ENCODE data around the gene LAMA4.

The LAMA4 gene

DNA sequence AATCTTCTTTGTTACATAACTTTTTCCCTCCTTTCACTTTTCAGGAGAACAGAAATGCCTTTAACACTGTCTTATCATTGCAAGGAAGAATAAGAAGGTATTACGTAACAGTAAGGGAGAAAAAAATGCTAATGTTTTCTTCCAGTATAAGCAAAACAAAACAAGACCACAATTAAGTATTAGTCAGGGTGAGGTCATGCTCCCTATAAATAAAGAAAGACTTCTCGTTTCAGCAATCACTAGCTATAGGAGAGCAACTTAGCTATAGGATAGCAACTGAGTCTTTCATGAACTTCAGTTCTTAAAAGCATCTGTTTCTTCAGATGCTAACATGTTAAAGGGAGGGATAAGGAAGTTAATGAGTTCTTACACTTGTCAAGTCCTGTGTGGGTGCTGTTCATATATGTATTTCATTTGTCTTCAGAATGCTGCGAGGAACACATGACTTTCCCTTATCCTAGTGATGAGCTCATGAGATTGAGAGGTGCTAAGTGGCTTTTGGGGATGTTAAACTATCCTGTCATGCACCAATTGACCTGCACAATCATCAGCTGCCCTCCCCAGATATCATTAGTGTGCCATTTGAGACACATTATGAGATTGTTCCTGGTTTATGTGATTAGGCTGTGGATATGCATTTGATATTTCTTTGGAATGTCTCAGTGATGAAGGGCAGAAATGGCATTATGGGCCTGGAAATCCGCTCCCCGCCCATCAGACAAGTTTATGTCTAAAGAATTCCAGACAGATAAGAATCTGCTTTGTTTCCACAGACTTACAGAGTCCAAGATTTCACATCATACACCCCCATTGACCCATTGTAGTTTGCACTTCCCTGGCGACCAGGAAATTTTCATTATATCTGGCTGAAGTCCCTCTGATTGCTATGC is 37.5 kb downstream of the LAMA4 start:
- ChIA-PET POLR2A (interaction anchor here (0.6 kb wide), 1 partner anchor 16 kb away, joined by 3 read pairs; no protein-coding TSS in a partner anchor), CTCF (interaction anchor here (1.5 kb wide), 1 partner anchor 37 kb away, joined by 4 read pairs; no protein-coding TSS in a partner anchor)
- peak; percentile 63 for DNase-seq (ENCODE audit: low read depth, low spot score)
- no peak overlapping the region for H3K4me3 ChIP-seq (ENCODE audit: low read depth, low read length)
- TF ChIP-seq CTCF (IDR thresholded peaks at IDR 0.05; ENCODE audit: insufficient read depth, low read length, missing control alignments): no peak

DNA sequence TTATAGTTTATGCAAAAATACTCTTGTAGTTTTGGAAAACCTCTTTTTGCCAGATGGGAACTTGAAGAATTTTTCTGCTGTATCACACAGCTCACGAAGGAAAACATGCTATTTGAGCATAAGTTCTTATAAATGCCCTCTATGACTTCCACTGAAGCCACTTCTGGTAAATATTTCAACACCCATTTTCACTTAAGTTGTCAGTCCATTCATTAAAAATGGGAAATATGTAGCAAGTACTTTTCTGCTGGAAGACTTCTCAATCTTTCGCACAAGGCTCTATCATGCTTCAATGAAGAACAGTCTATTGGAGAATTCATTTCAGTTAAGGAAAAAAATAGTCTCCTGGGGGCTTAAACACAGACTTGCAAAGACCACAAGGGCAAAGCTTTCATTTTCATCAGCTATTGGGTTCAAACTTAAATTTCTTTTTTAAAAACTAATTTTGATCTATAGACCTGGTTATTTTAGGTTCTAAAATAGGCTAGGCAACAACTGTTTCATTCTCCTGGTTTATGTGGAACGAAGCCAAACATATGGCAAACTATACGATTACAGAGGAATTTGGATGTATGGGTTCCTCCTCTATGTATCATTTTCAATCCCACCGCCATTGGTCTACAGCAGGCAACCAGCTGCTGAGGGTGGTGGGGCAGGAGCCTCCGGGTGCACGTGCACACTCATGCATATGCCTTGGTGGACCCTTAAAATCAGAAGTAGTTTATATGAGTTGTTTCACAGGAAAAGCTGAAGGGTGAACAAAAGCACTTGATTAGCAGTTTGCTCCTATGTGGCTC is 38.7 kb downstream of the LAMA4 start:
- DNase-seq (ENCODE audit: low read depth, low spot score): no peak
- no peak for TF ChIP-seq CTCF (IDR thresholded peaks at IDR 0.05; ENCODE audit: insufficient read depth, low read length, missing control alignments)
- no peak overlapping the region for H3K4me3 ChIP-seq (ENCODE audit: low read depth, low read length)
- ChIA-PET POLR2A (no interaction called here), CTCF (interaction anchor here (1.5 kb wide), 1 partner anchor 36 kb away, joined by 4 read pairs; no protein-coding TSS in a partner anchor)

DNA sequence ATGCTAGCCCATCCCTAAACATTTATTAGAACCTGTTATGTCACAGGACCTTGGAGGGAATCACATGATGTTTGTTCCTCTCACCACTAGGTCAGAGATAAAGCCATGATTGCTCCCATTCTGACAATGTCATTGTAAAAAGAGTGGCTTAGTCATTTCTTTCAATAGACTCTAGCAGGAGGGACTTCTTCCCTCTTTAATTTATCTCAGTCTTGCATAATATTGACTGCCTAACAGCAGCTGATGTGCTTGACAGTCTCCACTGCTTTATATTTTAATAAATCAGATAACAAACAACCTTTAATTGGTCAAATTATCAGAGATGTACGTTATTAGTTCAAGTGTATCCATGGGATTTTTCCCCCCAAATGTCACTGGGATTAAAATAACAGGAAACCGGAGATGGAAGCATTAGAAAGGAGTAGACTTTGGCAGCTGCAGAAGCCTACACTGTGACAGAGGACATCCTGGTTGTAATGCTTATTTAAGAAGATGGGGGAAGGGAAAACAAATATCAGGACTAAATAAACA is 39.6 kb downstream of the LAMA4 start:
- CTCF ChIA-PET: no interaction called here
- DNase-seq (ENCODE audit: low read depth, low spot score): no peak
- TF ChIP-seq CTCF (IDR thresholded peaks at IDR 0.05; ENCODE audit: insufficient read depth, low read length, missing control alignments): no peak
- H3K4me3 ChIP-seq (ENCODE audit: low read depth, low read length): no peak overlapping the region
- POLR2A ChIA-PET: no interaction called here

GRCh38 chr6:112210852-112211251 is 43.5 kb downstream of the LAMA4 start:
- H3K4me3 ChIP-seq (ENCODE audit: low read depth, low read length): no peak overlapping the region
- ChIA-PET POLR2A (no interaction called here), CTCF (interaction anchor here (1.1 kb wide), 1 partner anchor 101 kb away, joined by 4 read pairs; no protein-coding TSS in a partner anchor)
- no peak for DNase-seq (ENCODE audit: low read depth, low spot score)
- no peak for TF ChIP-seq CTCF (IDR thresholded peaks at IDR 0.05; ENCODE audit: insufficient read depth, low read length, missing control alignments)

DNA sequence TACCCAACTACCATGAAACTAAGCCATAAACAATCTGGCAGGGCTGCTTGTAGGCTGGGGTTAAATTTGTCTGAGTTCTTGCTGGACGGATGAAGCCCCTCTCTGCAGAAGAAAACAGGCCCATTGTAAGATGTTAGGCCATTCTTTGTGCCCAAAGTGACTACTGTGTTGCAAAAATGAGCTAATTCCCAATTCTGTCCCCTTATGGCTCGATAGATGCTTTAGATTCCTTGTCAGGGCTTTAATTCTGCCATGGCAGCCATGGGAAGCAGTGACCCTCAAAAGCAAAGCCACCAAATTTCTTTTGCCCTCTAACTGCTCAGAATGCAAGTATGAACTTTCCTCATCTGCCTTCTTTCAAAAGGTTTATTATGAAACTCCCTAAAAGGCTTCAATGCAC is 45.2 kb downstream of the LAMA4 start:
- TF ChIP-seq CTCF (IDR thresholded peaks at IDR 0.05; ENCODE audit: insufficient read depth, low read length, missing control alignments): no peak
- no peak overlapping the region for H3K4me3 ChIP-seq (ENCODE audit: low read depth, low read length)
- DNase-seq (ENCODE audit: low read depth, low spot score): no peak
- POLR2A ChIA-PET: no interaction called here
- CTCF ChIA-PET: interaction anchor here (1.2 kb wide), 1 partner anchor 102 kb away, joined by 3 read pairs; no protein-coding TSS in a partner anchor

DNA sequence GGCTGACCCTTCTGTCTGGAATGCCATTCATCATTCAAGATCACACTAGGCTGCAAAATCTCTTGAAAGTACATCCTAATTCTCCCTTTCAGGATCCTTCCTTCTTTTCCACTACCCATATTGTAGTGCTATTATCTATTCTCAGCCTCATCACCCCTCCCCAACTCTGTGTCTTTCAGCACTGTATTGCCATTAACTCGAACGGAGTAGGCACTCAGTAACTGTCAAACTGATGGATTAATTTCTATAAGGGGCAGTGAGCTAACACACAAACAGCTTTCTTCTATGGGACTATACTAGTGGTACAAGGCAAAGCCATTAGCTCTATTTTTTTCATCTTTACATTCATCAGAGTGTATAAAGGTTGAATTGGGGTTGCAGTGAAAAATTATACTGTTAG is 46.6 kb downstream of the LAMA4 start:
- CTCF ChIA-PET: no interaction called here

More for the DNA sequence above, 46.6 kb downstream of the LAMA4 start:
- H3K4me3 ChIP-seq (ENCODE audit: low read depth, low read length): no peak overlapping the region
- no peak for TF ChIP-seq CTCF (IDR thresholded peaks at IDR 0.05; ENCODE audit: insufficient read depth, low read length, missing control alignments)
- no peak for DNase-seq (ENCODE audit: low read depth, low spot score)
- POLR2A ChIA-PET: no interaction called here

Measured in AG04449 (cell line).